ENCODE data around the gene IL4. TPM values are rescaled to one million over a fixed set of nuclear protein-coding genes. Genes with fewer than 3 reads are reported as not detected.

IL4 gene
- polyA plus RNA-seq, 1 donor (not counting 4 experiments of a cell fraction or from before 2014, with no cell fraction given), result not detected

DNA sequence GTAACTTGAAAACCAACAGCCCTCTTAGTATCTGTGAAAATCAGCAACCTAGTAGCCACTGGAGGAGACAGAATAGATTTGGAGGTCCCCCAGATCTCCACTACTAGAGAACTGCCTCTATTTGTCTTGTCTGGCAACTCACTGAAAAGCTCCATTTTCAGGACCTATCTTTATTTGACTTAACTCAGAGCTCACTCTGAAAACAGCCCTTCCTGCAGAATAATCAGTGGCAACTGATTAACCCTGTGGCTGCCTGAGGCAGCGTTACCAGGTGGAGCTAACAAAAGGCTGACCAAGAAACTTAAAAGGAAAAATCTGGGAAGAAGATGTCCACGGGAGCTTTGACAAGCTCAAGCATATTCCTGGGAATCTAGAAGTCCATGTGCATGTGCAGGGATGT, 26.3 kb upstream of the IL4 start:
- Histone ChIP-seq H3K4me2 (ENCODE audit: control insufficient read depth, extremely low read depth, insufficient read depth, low read depth, low read length) (no peak overlapping the region), H2AFZ (ENCODE audit: control insufficient read depth, low read length) (no peak overlapping the region), H3K4me3 (ENCODE audit: control insufficient read depth in 2 of 3, extremely low read depth in 1 of 3, insufficient read depth in 2 of 3, low read depth in 1 of 3, low read length in 3 of 3) (no peak overlapping the region), H3K36me3 (ENCODE audit: control insufficient read depth in 2 of 2, extremely low read depth in 1 of 2, insufficient read depth in 2 of 2, low read length in 2 of 2) (peaks cover 5 to 11% of the 10 kb centered on the region in 2 experiments), H3K9me3 (ENCODE audit: control insufficient read depth, low read depth, low read length) (no peaks in the 10 kb centered on the region), H3K9ac (ENCODE audit: control insufficient read depth, extremely low read depth, insufficient read depth, low read length) (no peak overlapping the region), H3K79me2 (ENCODE audit: control insufficient read depth, insufficient read depth, low read length) (no peaks in the 10 kb centered on the region), H4K20me1 (ENCODE audit: control insufficient read depth, extremely low read depth, insufficient read depth, low read length) (no peaks in the 10 kb centered on the region), H3K27me3 (ENCODE audit: control insufficient read depth, extremely low read depth, insufficient read depth, low read length) (no peaks in the 10 kb centered on the region), H3K9me1 (ENCODE audit: control insufficient read depth, extremely low read depth, insufficient read depth, low read length) (no peaks in the 10 kb centered on the region), H3K27ac (ENCODE audit: control insufficient read depth, insufficient read depth, low read length) (no peak overlapping the region), H3K4me1 (ENCODE audit: control insufficient read depth, extremely low read depth, insufficient read depth, low read length) (no peaks in the 10 kb centered on the region)
- dilution Hi-C loops (cut with MboI; ENCODE audit: extremely low pct_ligation_motif_present, low sequenced_read_pairs), result no loop called here
- DNase-seq (ENCODE audit: low read depth, low spot score), result no peak
- no peak for FAIRE-seq
- TF ChIP-seq, protein P1, sequence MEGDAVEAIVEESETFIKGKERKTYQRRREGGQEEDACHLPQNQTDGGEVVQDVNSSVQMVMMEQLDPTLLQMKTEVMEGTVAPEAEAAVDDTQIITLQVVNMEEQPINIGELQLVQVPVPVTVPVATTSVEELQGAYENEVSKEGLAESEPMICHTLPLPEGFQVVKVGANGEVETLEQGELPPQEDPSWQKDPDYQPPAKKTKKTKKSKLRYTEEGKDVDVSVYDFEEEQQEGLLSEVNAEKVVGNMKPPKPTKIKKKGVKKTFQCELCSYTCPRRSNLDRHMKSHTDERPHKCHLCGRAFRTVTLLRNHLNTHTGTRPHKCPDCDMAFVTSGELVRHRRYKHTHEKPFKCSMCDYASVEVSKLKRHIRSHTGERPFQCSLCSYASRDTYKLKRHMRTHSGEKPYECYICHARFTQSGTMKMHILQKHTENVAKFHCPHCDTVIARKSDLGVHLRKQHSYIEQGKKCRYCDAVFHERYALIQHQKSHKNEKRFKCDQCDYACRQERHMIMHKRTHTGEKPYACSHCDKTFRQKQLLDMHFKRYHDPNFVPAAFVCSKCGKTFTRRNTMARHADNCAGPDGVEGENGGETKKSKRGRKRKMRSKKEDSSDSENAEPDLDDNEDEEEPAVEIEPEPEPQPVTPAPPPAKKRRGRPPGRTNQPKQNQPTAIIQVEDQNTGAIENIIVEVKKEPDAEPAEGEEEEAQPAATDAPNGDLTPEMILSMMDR (optimal IDR thresholded peaks at IDR 0.05 in 1 of 3, IDR thresholded peaks at IDR 0.05 in 1 of 3, conservative IDR thresholded peaks at IDR 0.05 in 1 of 3; ENCODE audit: extremely low read depth in 1 of 3, insufficient read depth in 2 of 3, low read length in 3 of 3), result no peak
- TF ChIP-seq EZH2 (IDR thresholded peaks at IDR 0.05; ENCODE audit: low read length), result no peak

DNA sequence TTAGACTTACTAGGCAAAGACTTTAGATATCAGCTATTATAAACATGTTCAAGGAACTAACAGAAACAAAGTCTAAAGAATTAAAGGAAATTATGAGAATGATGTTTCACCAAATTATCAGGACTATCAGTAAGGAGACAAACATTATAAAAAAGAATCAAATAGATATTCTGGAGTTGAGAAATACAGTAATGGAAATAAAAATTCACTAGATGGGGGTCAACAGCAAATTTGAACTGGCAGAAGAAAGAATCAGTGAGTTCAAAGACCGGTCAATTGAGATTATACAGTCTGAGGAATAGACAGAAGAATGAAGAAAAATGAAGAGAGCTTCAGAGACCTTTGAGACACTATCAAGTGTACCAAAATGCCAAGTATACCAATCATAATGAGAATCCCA, 25.4 kb upstream of the IL4 start:
- Histone ChIP-seq H3K9me3 (ENCODE audit: control insufficient read depth, low read depth, low read length) (no peaks in the 10 kb centered on the region), H3K27me3 (ENCODE audit: control insufficient read depth, extremely low read depth, insufficient read depth, low read length) (peaks cover 1% of the 10 kb centered on the region), H2AFZ (ENCODE audit: control insufficient read depth, low read length) (no peak overlapping the region), H3K4me3 (ENCODE audit: control insufficient read depth in 2 of 3, extremely low read depth in 1 of 3, insufficient read depth in 2 of 3, low read depth in 1 of 3, low read length in 3 of 3) (no peak overlapping the region), H3K9ac (ENCODE audit: control insufficient read depth, extremely low read depth, insufficient read depth, low read length) (no peak overlapping the region), H3K27ac (ENCODE audit: control insufficient read depth, insufficient read depth, low read length) (no peak overlapping the region), H4K20me1 (ENCODE audit: control insufficient read depth, extremely low read depth, insufficient read depth, low read length) (no peaks in the 10 kb centered on the region), H3K4me2 (ENCODE audit: control insufficient read depth, extremely low read depth, insufficient read depth, low read depth, low read length) (no peak overlapping the region), H3K9me1 (ENCODE audit: control insufficient read depth, extremely low read depth, insufficient read depth, low read length) (no peaks in the 10 kb centered on the region), H3K4me1 (ENCODE audit: control insufficient read depth, extremely low read depth, insufficient read depth, low read length) (no peaks in the 10 kb centered on the region), H3K79me2 (ENCODE audit: control insufficient read depth, insufficient read depth, low read length) (no peaks in the 10 kb centered on the region), H3K36me3 (ENCODE audit: control insufficient read depth in 2 of 2, extremely low read depth in 1 of 2, insufficient read depth in 2 of 2, low read length in 2 of 2) (peaks cover 0 to 4% of the 10 kb centered on the region in 2 experiments)
- dilution Hi-C loops (cut with MboI; ENCODE audit: extremely low pct_ligation_motif_present, low sequenced_read_pairs), result no loop called here
- no peak for DNase-seq (ENCODE audit: low read depth, low spot score)
- TF ChIP-seq, protein P1 (optimal IDR thresholded peaks at IDR 0.05 in 1 of 3, IDR thresholded peaks at IDR 0.05 in 1 of 3, conservative IDR thresholded peaks at IDR 0.05 in 1 of 3; ENCODE audit: extremely low read depth in 1 of 3, insufficient read depth in 2 of 3, low read length in 3 of 3), result no peak
- no peak for TF ChIP-seq EZH2 (IDR thresholded peaks at IDR 0.05; ENCODE audit: low read length)
- FAIRE-seq, result no peak

Measured in keratinocyte (primary cell).